ENCODE measurements around the gene CFAP77. TPM values are rescaled to one million over a fixed set of nuclear protein-coding genes. Genes with fewer than 3 reads are reported as not detected.

CFAP77 gene
- 0.26 TPM in 1 of 2 replicates, not detected in the other for total RNA-seq (2014; rRNA removed; shearing (Covaris generic))

GRCh38 chr9:132409828-132410528 is at the start of gene CFAP77:
Gene CFAP77, plus strand, starts transcription at chr9:132410211. Its CDS starts 61 bp downstream, at chr9:132410272.

GRCh38 chr9:132406554-132407122 is 3.4 kb upstream of the CFAP77 start, which contains the start of gene TTF1:
Gene TTF1, minus strand, starts transcription at chr9:132406840. Its CDS starts 4,019 bp downstream, at chr9:132402821.

GRCh38 chr9:132582276-132582785 is 172.3 kb downstream of the CFAP77 start, which contains the start of gene BARHL1:
Gene BARHL1, plus strand, starts transcription at chr9:132582606. Its CDS starts 192 bp downstream, at chr9:132582798.

Small RNA genes within 50 kb of the gene (small RNA-seq; reads per million reads assigned to genes)
- 5.2 reads per million, percentile 85 among the genes with 10 or more reads in this experiment for gene RNU5D-2P

Other genes starting within 250 kb of the CFAP77 start
- gene NTNG2, start 248.2 kb upstream of the CFAP77 start, total RNA-seq (2014; rRNA removed; shearing (Covaris generic)) = 0.23 and 0.80 TPM in 2 replicates
- gene SETX, start 55.2 kb upstream of the CFAP77 start, total RNA-seq (2014; rRNA removed; shearing (Covaris generic)) = 11.6 and 11.7 TPM in 2 replicates
- 29.1 TPM in 2 replicates for gene TTF1, start 3.4 kb upstream of the CFAP77 start, total RNA-seq (2014; rRNA removed; shearing (Covaris generic))
- not detected in 2 replicates for gene BARHL1, start 172.4 kb downstream of the CFAP77 start, total RNA-seq (2014; rRNA removed; shearing (Covaris generic))

Data from A375 (cell line).